Bronchial epithelial cell (primary cell): Measurements from ENCODE around the gene LRRC30. TPM values are rescaled to one million over a fixed set of nuclear protein-coding genes. Genes with fewer than 3 reads are reported as not detected.

Experiments used
- DNase-seq: peaks from one replicate; pipeline ENCODE4 v3.0.0-alpha.2; 2010; ENCODE audit warnings: low read depth
- FAIRE-seq: peaks from 2 replicates; lab custom pipeline; 2011; peaks lifted over from hg19 to GRCh38; lab: Jason Lieb, UNC
- H3K27me3 ChIP-seq: 2 replicates; pipeline ENCODE4 v1.5.1; 2011; ENCODE audit warnings: low read length; ENCODE audit not compliant: control insufficient read depth, insufficient read depth
- H3K36me3 ChIP-seq: 2 replicates; pipeline ENCODE4 v1.5.1; 2011; ENCODE audit warnings: low read length; ENCODE audit not compliant: control insufficient read depth, insufficient read depth
- H3K4me3 ChIP-seq: 2 replicates; pipeline ENCODE4 v1.5.1; 2011; ENCODE audit warnings: mild to moderate bottlenecking, low read depth, low read length, control low read depth
- CTCF ChIP-seq: IDR thresholded peaks from 2 replicates; pipeline ENCODE4 v1.5.1; 2011; ENCODE audit warnings: mild to moderate bottlenecking, moderate library complexity, low read length, control low read depth, inconsistent platforms; ENCODE audit not compliant: insufficient read depth, severe bottlenecking
- total RNA-seq: library from RNA; depleted of rRNA; stranded (reverse); fragments of >200 nt; gene quantifications from 2 replicates; pipeline ENCODE4 v1.2.1, GENCODE V29; 2014

LRRC30 gene
- total RNA-seq, 1 donor from 2014 or later: not detected

- FAIRE-seq (no peak), DNase-seq (no peak)
- Histone ChIP-seq H3K4me3 (no peak overlapping the region), H3K27me3 (no peaks in the 10 kb centered on the region), H3K36me3 (no peaks in the 10 kb centered on the region)
- TF ChIP-seq CTCF: no peak
Observed at GRCh38 chr18:7232218-7232617, 1.3 kb downstream of the LRRC30 start.

- H3K4me3 ChIP-seq: no peak overlapping the region
- H3K36me3 ChIP-seq: no peaks in the 10 kb centered on the region
- no peak for DNase-seq
- no peaks in the 10 kb centered on the region for H3K27me3 ChIP-seq
- FAIRE-seq: no peak
- TF ChIP-seq CTCF: no peak
Observed at GRCh38 chr18:7233134-7233810, 2.4 kb downstream of the LRRC30 start.

GRCh38 chr18:7234091-7234490, 3.2 kb downstream of the LRRC30 start:
- Histone ChIP-seq H3K27me3 (no peaks in the 10 kb centered on the region), H3K4me3 (no peak overlapping the region), H3K36me3 (no peaks in the 10 kb centered on the region)
- TF ChIP-seq CTCF: no peak
- DNase-seq (no peak), FAIRE-seq (no peak)

GRCh38 chr18:7234956-7235355, 4.1 kb downstream of the LRRC30 start:
- DNase-seq (no peak), FAIRE-seq (no peak)
- H3K36me3 ChIP-seq: no peaks in the 10 kb centered on the region
- no peak overlapping the region for H3K4me3 ChIP-seq
- no peak for TF ChIP-seq CTCF
- no peaks in the 10 kb centered on the region for H3K27me3 ChIP-seq

- DNase-seq: no peak
- no peaks in the 10 kb centered on the region for H3K27me3 ChIP-seq
- no peak for TF ChIP-seq CTCF
Observed at GRCh38 chr18:7236072-7236471, 5.2 kb downstream of the LRRC30 start.

GRCh38 chr18:7236933-7237332, 6.0 kb downstream of the LRRC30 start:
- no peak for TF ChIP-seq CTCF
- no peak for FAIRE-seq
- DNase-seq: no peak
- Histone ChIP-seq H3K27me3 (no peaks in the 10 kb centered on the region), H3K36me3 (no peaks in the 10 kb centered on the region), H3K4me3 (no peak overlapping the region)

More at GRCh38 chr18:7236072-7236471, 5.2 kb downstream of the LRRC30 start:
- no peaks in the 10 kb centered on the region for H3K36me3 ChIP-seq
- no peak overlapping the region for H3K4me3 ChIP-seq
- FAIRE-seq: no peak
